Stimulated activated CD4-positive, alpha-beta T cell treated with anti-CD3 and anti-CD28 coated beads, TNF-alpha, amount 100 ng/mL, for 24 hours (primary cell): ENCODE measurements around the gene MRC1.
"Not testable (repeated sequence)": the region's sequence is repeated elsewhere in the genome, so short reads cannot be mapped to it uniquely, and the experiment has no call there.

Experiments used
- DNase-seq, 3 experiments: peaks; one replicate each; pipeline ENCODE4 v3.0.0-alpha.2; 2020; ENCODE audit warnings: low read depth in 3 of 3

The MRC1 gene

DNA sequence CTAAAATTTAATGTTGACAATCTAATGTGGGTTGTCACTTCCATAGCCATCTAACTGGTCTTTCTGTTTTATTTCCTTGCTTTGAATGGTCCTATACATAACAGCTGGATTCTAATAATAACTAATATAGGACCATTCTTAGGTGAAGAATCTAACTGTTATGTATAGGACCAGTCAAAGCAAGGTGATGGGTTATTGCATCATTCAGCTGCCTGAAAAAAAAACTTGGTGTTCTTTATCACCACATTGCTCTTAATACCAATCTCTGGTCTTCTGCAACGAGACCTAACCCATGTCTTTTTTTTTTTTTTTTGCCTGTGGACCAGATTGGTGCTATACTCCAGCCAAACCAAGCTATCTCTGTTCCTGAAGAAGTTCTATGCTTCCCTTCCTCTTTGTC is 96.9 kb downstream of the MRC1 start:
- DNase-seq, result no peak

DNA sequence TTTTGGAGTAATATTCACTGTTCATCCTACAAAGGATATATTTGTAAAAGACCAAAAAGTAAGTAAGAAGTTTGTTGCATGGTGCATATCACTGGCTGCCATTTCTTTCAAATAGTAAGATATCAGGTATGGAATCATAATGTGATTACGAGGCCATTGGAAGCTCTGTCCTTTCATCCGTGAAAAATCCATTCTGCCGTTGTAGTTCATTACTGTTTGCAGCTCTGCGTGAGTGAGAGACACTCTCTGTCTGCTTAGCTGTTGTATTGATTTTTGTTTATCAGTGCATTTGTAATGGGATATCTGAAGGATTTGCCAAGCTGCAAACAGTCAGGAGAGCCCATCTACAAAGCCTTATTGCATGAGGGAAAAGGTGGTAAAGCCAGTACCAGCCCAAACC is 98.5 kb downstream of the MRC1 start:
- no peak for DNase-seq

DNA sequence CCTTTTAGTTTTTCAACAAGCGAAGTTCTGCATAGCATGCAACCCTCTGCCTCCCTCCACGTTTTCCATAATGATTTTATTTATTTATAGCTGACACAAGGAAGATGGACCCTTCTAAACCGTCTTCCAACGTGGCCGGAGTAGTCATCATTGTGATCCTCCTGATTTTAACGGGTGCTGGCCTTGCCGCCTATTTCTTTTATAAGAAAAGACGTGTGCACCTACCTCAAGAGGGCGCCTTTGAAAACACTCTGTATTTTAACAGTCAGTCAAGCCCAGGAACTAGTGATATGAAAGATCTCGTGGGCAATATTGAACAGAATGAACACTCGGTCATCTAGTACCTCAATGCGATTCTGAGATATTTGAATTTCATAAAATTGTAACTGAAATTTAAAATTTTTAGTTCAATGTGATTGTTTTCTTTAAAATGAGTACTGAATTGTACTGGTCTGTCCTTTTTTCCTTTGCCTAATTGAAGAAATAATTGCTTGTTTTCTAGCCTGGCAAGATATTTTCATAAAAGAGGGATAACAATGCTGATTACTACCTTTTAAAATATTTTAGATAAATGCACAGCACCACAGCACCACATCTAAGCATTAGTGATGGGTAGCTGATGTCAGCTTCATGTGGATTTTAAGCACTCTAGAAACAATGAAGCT is 101.1 kb downstream of the MRC1 start:
- no peak for DNase-seq

DNA sequence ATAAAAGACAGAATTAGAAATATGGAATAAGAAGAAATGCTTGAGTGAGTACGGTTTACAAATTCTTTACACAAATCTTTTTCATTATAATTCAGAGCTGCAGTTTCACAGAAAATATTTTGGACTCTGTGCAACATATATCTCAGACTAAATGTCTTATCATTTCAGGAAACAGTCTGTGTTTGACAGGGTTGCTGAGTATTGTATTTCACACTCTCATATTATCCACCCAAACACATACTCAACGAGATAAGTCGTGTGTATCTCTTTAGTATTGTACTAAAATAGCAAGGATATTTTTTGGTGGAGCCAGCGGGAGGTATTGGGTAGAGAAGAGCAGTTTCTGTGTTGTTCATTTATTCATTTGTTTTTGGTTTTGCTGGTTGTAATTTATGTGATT is 103.6 kb downstream of the MRC1 start:
- no peak for DNase-seq

DNA sequence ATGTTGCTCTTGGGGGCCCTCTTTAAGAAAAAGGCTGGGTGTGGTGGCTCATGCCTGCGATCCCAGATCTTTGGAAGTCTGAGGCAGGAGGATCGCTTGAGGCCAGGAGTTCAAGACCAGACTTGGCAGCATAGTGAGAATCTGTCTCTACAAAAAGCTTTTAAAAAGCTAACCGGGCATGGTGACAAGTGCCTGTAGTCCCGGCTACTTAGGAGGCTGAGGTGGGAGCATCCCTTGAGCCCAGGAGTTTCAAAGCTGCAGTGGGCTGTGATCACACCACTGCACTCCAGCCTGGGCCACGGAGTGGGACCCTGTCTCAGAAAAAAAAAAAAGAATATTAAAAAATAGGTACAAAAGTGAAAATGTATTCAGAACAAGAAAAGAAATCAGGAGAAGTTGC is 104.5 kb downstream of the MRC1 start:
- DNase-seq, result no peak

DNA sequence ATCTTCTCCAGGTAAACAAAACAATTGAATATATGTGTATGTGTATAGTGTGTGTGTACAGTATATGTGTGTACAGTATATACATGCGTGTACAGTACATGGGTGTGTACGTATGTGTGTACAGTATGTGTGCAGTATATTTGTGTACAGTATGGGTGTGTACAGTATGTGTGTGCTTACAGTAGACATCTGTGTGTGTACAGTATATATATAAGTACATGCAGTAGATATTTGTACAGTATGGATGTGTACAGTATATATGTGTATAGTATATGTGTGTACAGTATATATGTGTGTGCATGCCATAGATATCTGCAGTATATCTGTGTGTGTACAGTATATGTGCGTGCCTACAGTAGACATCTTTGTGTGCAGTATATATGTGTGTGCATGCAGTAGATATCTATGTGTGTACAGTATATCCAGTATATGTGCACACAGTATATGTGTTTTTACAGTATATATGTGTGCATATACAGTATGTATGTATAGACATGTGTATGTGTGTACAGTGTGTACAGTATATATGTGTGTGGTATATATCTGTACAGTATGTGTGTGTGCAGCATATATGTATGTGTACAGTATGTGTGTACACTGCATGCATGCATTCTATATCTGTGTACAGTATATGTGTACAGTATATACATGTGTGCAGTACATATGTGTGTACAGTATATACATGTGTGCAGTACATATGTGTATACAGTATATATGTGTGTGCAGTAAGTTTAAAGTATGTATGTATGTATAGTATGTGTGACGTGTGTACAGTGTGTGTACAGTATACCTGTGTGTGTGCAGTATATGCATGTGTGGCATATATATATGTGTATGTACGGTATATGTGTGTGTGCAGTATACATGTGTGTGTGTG is 105.3 kb downstream of the MRC1 start:
- no peak for DNase-seq

DNA sequence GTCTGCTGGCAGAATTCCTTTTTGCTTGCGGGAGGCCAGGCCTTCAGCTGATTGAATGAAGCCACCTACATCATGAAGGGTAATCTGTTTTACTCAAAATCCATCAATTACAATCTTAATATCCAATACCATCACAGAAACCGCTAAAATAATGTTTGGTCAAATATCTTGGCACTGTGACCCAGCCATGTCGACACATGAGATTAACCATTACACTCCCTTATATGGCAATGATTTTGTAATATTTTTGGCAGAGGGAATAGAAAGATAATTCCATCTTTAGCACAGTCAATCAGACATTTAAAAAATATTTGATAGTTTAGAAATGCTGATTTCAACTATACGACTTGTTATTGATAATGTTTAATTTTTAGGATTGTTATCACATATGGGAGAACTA is 106.0 kb downstream of the MRC1 start:
- no peak for DNase-seq

DNA sequence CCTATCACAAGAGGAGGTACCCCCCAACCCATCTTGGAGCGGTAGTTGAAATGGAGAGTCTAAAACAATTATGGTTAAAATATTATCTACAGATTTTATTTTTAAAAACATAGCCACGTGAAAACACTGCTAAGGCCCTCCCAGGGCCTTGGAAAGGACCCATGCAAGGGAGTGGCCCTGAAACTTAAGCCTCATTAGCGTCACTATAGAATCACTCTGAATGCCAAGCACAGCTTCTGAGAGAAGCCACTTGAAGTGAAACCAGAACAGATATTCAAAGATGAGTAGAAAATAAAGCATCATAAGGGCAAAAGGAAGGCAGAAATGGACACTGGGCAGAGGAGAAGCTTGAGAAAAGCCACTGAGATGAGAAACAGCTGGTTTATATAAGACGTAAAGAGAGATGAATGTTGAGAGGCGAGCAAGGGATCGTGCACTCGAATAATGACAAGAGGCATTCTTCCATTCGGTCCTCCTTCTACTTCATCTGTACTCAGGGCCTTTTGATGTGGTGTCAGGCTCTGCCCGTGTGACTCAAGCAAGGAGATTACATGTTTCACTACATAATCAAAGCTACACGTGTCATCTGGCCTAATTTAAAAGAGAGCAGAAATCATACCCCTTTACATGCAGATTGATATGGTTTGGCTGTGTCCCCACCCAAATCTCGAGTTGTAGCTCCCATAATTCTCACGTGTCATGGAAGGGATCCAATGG is 109.2 kb downstream of the MRC1 start:
- DNase-seq, result no peak

DNA sequence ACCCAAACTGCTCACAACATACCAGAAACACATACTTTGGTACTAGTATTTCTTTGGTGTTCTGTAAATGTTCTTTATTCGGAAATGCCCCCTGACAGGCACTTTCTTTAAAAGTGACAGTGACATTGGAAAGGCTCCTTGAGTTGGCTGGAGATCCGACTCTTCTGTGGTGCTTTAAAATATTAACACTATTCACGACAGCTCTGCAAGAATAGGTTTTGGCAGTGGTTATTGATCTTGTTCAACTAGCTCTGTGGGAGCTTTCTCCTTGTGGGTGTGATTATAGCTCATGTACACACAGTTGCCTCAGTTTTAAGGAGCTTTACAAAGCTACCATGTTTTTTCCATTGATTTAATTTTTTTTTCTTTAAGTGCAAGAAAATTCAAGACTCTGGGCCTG is 112.2 kb downstream of the MRC1 start:
- DNase-seq, result no peak

DNA sequence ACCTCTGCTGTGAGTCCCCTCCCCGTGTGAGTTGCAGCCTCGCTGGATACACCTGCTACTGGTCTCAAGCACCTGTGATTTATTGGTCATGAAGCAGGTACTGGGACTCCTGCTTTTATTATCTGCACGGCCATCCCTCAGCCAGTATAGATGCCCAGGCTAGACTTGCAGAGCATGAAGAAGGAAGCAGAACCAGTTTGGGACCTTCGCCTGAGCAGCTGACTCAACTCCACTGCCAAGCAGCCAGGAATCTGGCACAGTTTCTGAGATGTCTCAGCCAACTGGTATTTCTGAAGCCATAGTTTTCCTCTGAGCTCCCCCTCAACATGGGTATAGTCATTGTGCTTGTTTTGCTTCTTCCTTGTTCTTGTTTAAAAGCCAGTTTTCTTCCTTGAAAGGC is 114.6 kb downstream of the MRC1 start:
- no peak for DNase-seq

DNA sequence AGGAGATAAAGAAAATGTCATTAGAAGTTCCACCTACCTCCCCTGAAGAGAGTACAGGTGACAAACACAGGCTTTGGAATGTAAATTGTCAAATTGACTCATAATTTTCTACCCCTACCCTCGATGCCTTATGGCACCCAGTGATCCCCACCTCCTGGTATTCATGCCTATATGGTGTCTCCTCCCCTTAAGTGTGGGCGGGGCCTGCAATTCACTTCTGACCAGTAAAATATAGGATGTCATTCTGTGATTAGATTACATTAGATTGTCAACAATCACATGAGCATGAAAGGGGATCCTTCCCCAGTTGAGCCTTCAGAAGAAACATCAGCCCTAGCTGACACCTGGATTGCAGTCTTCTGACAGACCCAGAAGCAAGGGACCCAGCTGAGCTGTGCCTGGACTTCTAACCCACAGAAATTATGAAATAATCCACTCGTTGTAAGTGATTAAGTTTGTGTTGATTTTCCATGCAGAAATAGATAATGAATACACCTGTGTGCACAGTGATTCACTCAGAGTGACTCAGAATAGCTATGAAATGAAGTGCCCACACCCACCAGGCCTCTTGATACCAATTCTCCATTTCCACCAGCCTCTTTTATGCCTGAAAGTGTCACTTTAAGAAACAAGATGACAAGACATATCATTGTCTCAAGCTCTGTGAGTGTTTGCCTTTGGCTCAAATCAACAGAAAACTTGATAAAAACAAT is 134.0 kb downstream of the MRC1 start:
- DNase-seq, result no peak

DNA sequence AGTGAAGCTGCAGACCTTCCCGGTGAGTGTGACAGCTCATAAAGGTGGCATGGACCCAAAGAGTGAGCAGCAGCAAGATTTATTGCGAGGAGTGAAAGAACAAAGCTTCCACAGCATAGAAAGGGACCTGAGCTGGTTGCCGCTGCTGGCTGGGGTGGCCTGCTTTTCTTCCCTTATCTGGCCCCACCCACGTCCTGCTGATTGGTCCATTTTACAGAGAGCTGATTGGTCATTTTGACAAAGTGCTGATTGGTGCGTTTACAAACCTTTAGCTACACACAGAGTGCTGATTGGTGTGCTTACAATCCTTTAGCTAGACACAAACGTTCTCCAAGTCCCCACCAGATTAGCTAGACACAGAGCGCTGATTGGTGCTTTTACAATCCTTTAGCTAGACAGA is 141.1 kb downstream of the MRC1 start:
- not testable (repeated sequence) for DNase-seq

DNA sequence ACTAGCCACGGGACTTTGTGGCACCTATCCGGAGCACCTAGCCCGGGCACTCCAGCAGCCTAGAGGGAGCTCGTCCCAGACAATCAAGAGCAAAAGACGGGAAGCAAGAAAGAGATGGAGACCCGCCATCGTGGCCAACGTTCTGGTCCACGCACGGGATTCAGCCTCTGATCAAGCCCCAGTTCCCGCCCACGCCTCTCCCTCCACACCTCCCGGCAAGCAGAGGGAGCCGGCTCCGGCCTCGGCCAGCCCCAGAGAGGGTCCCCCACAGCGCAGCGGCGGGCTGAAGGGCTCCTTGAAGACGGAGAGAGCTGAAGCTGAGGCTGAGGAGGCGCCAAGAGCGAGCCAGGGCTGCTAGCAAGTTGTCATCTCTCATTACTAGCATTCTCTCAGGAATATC is 141.6 kb downstream of the MRC1 start:
- DNase-seq, result no peak

DNA sequence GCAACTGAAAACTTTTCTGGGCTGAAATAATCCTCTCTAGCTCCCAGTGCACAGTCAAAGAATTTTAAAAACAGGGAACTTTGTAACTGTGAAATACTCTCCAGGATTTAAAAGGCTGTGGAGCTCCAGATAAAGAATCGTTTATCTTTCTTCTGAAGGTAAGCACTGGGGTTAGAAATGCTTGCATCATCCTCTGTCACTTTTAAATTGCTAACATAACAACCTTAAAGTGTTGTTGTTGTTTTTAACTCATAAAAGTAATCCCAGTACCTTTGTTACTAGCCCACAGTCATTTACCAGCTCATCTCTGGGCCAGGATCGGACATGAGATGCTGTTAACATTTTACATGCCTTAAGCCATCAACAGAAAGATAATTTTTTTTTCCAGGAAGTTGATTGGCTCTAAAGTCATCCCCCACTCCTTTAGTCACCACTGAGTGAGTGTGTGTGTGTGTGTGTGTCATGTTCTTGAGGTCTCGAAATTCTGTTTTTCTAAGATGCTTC is 142.8 kb downstream of the MRC1 start, which contains the start of gene SLC39A12:
Gene SLC39A12 (plus strand): TSS at position 51 of the 504 bp plus-strand sequence. CDS start 1,359 bp downstream, outside the sequence.
- DNase-seq, result no peak

DNA sequence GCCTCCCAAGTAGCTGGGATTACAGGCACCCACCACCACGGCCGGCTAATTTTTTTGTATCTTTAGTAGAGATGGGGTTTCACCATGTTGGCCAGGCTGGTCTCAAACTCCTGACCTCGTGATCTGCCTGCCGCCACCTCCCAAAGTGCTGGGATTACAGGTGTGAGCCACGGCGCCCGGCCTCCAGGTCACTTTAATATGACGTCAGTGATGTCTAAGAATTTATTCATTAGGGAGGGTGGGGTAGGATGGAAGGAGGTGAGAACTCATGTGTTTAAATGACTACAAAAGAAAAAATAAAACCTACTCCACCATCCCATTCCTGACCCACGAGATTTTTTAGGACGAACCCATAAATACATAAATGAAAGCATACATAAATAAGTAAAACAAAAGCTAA is 145.2 kb downstream of the MRC1 start:
- not testable (repeated sequence) for DNase-seq

DNA sequence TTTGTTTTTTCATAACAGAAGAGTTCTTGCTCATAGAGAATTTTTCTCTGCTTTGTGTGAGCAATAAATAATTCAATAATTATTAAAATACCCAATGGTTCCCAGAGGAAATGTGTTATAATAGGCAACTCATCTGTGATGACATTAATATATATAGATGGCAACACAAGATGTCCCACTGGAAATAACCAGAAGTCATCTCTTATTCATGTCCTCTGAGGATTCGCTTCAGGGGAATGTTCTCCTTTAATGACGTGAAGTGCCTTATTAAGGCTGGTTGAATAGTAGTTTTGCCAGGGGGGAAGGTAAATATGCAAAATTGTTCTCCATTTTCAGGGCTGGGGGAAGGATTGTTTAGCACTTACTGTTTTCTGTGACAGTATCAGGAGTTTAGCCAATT is 145.7 kb downstream of the MRC1 start:
- no peak for DNase-seq

DNA sequence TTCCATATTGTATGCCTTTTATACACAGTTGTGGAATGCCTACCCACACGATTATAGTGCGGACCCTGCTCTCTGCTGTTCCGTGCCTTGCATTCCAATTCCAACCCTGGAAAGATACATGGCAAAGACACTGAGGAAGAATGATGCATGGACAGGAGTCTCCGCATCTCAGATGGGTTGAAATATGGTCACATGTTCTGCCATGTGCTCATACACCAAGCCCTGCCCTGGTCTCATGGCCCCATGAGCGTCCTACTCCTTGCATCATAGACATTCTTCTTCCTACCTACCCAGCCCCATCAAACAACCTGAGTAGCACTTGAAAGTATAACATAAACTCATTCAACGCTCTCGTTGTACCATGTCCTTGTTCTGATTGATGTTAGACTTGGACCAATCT is 148.9 kb downstream of the MRC1 start:
- no peak for DNase-seq

DNA sequence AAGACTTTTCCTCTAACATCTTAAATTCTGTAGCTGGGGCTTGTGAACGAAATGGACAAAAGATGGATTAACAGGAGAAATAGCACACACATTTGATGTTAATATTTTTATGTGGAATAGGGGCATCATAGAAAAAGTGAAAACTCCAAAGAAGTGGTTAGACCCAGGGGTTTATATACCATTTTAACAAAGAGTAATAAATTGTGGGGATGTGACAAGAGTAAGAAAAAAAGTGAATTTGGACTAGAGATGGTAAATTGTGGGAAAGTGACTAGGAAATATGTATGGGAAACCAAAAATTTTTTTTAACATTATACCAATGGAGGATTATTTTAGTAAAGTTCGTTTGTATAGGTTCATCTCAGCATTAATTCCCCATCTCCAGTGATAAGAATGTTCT is 150.7 kb downstream of the MRC1 start:
- DNase-seq, result no peak
